Left forelimb (tissue), 1 donor: ENCODE results near the gene MFSD12.

Experiments
- DNase-seq: peaks from one replicate; pipeline ENCODE4 v3.0.0-alpha.2; 2018; ENCODE audit warnings: low spot score

The MFSD12 gene

DNA sequence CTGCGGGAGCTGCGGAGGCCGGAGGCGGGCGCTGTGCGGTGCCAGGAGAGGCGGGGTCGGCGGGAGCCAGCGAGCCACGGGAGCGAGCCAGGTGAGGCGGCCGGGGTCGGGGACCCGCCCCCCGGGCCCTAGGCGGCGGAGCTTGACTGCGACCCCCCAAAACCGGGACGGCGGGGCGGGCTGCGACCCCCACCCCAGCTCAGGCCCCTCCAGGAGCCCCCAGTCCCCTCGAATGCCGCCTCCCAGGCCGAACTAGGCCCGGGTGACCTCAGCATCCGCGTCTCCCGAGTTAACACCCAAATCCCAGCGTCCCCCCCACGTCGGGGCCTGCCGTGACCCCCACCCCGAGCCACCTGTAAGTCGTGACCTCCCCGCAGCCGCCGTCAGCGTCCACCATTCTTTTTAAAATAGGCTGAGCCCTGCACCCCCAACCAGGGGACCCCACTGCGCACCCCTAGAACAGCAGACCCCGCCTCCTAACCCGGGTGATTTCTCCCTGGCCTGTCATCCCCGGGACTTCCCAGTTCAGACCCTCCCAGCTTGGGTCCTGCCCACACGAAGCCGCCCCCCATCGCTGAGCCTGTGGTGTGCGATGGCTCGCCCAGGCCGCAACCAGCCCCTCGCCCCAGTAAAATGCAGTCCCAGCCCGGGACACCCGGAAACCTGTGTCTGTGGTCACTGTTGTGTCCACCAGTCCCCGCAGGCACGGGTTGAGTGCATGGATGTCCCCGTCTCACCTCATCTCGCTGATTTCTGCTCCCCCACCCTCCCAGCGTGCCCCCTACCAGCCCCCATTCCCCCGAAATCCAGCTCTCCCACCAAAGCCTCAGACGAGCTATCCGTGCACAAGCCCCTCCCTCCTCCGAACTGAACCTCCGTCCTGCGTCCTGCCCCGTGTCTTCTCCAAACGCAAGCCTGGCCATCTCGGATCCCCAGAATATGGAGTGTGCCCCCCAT, 50.7 kb downstream of the MFSD12 start:
- no peak for DNase-seq

- DNase-seq, result peak; percentile 99
These were observed 51.6 kb downstream of the MFSD12 start, which contains the start of gene FZR1 for GRCh38 chr19:3505598-3506383. Gene FZR1 (plus strand): TSS chr19:3506311. CDS start chr19:3522990, 16,679 bp downstream.

DNA sequence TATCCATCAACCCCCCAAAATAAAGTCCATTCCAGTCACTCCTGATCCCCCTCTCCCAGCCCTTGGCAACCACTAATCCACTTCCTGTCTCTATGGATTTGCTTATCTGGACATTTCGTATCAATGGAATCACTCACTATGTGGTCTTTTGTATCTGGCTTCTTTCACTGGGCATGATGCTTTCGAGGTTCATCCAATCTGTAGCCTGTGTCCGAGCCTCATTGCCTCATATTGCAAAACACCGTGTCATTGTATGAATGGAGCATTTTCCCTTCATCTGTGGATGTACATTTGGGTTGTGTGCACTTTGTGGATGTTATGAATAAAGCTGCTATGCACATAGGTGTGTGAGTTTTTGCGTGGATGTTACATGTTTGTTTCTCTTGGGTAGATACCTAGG, 52.7 kb downstream of the MFSD12 start:
- DNase-seq, result no peak

- DNase-seq, result no peak
These were observed 54.3 kb downstream of the MFSD12 start for GRCh38 chr19:3503036-3503572.

DNA sequence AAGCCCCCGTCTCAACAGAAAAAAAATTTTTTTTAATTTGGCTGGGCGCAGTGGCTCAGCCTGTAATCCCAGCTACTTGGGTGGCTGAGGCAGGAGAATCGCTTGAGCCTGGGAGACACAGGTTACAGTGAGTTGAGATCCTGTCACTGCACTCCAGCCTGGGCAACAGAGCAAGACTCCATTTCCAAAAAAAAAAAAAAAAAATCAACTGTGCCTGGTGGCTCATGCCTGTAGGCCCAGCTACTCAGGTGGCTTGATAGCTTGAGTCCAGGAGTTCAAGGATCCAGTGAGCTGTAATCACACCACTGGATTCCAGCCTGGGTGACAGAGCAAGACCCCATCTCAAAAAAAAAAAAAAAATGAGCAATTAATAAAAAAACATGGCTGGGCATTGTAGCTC, 55.6 kb downstream of the MFSD12 start:
- no peak for DNase-seq

DNA sequence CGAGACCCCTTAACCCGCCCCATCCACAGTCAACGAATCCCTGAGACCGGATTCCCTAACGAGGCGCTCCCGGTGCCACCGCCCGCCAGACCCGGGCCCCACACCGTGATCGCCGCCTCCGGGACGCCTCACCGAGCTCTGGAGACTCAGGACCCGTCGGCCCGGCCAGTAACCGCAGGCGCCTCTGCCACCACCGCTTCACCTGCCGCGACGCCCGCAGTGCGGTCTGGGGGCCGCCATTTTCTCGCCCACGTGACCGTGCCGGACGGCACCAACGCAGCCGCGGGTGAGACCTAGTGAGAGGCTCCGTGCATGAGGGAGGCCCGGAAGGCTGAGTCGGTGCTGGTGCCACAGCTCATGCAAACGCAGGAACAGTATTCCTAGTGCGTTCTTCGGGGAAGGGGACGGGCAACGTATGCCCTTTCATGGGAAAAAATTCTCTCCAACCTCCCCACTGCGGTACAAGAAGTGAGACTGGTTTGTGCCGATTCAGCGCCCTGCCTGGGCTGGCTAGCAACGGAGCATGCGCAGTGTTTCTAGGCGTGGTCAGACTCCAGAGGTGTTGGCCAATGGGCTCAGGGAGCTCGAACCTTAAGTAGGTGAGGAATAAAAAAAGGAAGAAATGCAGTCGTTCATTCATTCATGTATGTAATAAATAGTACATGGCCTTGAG, 56.8 kb downstream of the MFSD12 start, which contains the start of gene DOHH:
Gene DOHH, minus strand, starts transcription at position 246 of the 673 bp plus-strand sequence. CDS start 3,860 bp downstream, outside the sequence.
- peak; percentile 96 for DNase-seq

GRCh38 chr19:3499738-3500428, 57.5 kb downstream of the MFSD12 start:
- no peak for DNase-seq

DNA sequence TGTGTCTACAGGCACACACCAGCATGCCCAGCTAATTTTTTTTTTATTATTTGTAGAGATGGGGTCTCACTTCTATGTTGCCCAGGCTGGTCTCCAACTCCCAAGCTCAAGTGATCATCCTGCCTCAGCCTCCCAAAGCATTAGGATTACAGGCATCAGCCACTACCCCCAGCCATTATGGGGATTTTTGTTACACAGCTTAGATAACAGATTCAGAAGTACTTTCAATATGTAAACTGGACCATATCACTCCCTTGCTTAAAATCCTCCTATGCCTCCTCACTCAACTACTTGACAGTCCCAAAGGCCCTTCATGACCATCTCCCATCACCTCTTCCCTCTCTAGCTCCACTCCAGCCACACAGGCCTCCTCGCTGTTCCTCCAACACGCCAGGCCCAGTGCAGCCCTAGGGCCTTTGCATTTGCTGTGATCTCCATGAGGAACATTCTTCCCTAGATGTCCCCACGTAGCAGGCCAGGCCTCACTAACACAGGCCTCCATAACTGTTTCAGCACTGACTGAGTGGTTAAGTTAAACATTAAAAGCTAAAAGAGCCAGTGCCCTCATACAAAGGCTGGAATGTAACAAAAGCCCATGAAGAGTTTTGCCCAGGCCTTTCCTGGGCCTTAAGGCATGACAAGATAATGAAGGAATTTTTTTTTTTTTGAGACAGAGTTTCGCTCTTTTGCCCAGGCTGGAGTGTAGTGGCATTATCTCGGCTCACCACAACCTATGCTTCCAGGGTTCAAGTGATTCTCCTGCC, 59.4 kb downstream of the MFSD12 start:
- DNase-seq, result no peak

DNA sequence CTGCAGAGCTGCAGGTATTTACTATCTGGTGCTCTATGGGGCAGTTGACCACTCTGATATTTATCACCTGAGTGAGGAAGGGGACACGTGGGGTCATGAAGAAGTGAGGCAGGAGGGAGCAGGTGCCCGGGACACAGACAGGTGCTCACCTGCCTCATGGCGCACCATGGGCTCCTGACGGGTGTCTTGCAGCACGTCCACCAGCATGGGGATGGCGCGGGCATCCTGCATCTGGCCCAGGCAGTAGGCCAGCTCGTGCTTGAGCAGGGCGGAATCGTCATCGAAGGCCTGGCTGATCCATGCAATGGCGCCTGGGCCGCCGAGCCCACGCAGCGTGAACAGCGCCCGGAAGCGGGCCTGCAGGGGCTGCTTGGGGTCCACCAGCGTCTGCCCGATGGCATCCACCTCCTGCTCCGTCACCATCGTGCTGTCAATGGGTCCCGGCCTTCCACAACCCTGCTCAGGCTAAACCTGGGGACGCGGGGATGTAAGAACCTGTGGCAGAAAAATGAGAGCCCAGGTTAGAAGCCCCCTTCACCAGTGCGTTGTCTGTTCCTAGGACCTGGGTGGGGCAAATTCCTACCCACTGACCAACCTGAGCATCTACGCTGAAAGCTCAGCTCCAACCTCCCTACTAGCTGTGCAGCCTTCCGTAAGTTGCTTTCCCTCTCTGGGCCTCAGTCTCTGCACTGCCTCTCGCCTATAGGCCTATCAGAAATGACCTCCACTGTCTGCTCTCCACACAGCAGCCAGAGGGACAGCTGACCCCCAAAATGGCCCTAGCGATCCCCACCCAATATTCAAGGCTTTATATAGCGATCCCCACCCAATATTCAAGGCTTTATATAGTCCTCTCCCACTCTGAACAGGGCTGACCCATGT, 60.8 kb downstream of the MFSD12 start:
- DNase-seq, result no peak

DNA sequence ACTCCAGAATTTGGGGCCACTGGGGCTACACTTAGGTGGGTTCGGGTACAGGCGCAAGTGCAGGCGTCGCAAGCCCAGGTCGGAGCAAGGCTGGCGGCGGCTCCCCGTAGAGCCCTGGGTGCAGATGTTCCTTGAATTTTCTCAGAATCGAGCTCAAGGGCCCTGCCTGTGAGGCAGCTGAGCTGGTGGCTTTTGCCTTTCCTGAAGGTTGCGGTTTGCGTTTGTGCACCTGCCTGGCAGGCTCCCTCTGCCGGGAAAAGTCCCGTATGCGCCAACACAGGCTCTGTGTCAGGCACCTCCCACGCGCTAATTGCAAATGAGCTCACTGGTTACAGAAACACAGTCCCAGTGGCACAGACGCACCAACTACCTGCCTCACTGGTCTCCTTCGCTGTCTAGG, 62.8 kb downstream of the MFSD12 start:
- DNase-seq, result no peak
